ENCODE data around the gene ESR1. TPM values are rescaled to one million over a fixed set of nuclear protein-coding genes. Genes with fewer than 3 reads are reported as not detected.
"Not testable (repeated sequence)": the region's sequence is repeated elsewhere in the genome, so short reads cannot be mapped to it uniquely, and the experiment has no call there.

Gene ESR1
- total RNA-seq, 1 experiment from 2014 or later, result not detected

DNA sequence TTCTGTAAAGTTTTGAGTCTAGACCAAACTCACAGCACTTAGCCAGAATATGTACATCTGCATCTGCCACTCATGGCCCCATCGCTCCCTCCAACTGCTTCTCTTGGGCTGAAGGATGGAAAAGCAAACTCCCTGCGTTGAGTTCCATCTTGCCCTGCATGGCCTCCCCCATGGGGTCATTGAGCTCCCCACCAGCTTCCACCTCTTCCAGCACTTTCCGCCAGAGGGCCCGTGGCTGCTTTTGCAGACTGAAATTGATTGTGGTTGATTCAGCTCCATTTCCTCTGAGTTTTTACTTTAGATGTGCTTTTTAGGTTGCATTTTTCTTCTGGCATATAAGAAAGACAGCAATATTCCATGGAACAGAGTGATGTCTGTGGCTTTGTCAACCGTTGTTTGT is 263.1 kb downstream of the ESR1 start:
- Histone ChIP-seq H3K9me3 (replicated peaks) (no peaks in the 10 kb centered on the region), H3K27me3 (replicated peaks) (no peaks in the 10 kb centered on the region; the same call in 1 of the 2 replicates)
- DNase-seq (ENCODE audit: low read depth in 1 of 2, low spot score in 2 of 2), result no peak

DNA sequence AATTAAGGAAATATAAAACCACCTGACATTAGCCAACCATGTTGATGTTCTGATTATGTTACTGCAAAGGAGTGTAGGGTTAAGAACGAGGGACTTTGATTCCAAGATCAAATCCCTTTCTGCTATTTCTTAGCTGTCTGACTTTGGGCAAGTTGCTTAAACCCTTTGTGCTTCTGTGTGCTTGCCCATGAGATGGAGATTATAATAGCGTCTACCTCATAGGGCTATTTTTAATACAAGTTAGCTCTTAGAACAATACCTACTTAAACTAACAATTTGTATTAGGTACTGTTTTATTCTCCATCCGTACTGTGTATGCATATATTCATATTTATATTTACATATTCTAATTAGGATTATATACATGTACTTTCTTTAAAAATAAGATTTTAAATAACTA is 263.8 kb downstream of the ESR1 start:
- no peak overlapping the region for H3K27ac ChIP-seq
- H3K4me1 ChIP-seq (replicated peaks), result no peaks in the 10 kb centered on the region
- H3K4me3 ChIP-seq, result no peak overlapping the region
- no peaks in the 10 kb centered on the region for H3K36me3 ChIP-seq
- H3K27me3 ChIP-seq (replicated peaks), result no peaks in the 10 kb centered on the region; the same call in 1 of the 2 replicates
- no peak for DNase-seq (ENCODE audit: low read depth in 1 of 2, low spot score in 2 of 2)
- H3K9me3 ChIP-seq (replicated peaks), result no peaks in the 10 kb centered on the region

More for the DNA sequence above, 263.1 kb downstream of the ESR1 start:
- no peaks in the 10 kb centered on the region for H3K36me3 ChIP-seq
- H3K4me1 ChIP-seq (replicated peaks), result no peaks in the 10 kb centered on the region
- H3K27ac ChIP-seq, result no peak overlapping the region
- H3K4me3 ChIP-seq, result no peak overlapping the region

DNA sequence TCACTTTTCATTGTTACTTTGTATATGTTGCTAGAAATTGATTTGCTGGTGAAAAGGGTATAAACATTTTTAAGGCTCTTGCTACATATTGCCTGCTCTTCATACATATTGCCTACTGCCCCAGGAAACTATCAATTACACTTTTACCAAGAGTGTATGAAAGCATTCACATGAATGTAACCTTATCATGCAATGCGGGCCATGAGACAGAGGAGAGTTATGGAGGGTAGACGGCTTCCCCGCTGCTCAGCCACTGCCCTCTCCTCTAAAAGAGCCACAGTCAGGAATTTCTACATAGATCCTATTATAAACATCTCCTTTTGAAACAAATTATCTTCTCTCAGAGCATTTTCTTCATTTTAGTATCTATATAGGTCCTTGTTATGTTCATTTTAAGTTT is 264.4 kb downstream of the ESR1 start:
- Histone ChIP-seq H3K4me3 (no peak overlapping the region), H3K9me3 (replicated peaks) (no peaks in the 10 kb centered on the region), H3K27me3 (replicated peaks) (no peaks in the 10 kb centered on the region; the same call in 1 of the 2 replicates), H3K27ac (no peak overlapping the region), H3K36me3 (no peaks in the 10 kb centered on the region), H3K4me1 (replicated peaks) (no peaks in the 10 kb centered on the region)
- DNase-seq (ENCODE audit: low read depth in 1 of 2, low spot score in 2 of 2), result no peak

DNA sequence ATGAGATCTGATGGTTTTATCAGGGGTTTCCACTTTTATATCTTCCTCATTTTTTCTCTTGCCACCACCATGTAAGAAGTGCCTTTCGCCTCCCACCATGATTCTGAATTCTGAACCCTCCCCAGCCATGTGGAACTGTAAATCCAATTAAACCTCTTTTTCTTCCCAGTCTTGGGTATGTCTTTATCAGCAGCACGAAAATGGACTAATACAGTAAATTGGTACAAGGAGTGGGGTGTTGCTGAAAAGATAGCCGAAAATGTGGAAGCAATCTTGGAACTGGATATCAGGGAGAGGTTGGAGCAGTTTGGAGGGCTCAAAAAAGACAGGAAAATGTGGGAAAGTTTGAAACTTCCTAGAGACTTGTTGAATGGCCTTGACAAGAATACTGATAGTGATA is 268.8 kb downstream of the ESR1 start:
- H3K27me3 ChIP-seq (replicated peaks); H3K9me3 ChIP-seq (replicated peaks); H3K36me3 ChIP-seq; DNase-seq (ENCODE audit: low read depth in 1 of 2, low spot score in 2 of 2); H3K4me1 ChIP-seq (replicated peaks); H3K4me3 ChIP-seq; H3K27ac ChIP-seq: not testable (repeated sequence)

DNA sequence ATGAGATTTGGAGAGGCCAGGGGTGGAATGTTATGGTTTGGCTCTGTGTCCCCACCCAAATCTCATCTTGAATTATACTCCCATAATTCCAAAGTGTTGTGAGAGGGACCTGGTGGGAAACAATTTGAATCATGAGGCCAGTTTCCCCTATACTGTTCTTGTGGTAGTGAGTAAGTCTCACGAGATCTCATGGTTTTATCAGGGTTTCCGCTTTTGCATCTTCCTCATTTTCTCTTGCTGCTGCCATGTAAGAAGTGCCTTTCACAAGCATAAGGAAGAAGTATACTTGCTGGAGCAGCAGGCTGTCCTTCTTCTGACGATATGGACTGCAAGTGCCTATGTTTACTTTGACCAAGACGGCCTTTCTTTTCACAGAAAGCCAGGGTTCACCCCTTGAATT is 270.5 kb downstream of the ESR1 start:
- no peak for DNase-seq (ENCODE audit: low read depth in 1 of 2, low spot score in 2 of 2)

DNA sequence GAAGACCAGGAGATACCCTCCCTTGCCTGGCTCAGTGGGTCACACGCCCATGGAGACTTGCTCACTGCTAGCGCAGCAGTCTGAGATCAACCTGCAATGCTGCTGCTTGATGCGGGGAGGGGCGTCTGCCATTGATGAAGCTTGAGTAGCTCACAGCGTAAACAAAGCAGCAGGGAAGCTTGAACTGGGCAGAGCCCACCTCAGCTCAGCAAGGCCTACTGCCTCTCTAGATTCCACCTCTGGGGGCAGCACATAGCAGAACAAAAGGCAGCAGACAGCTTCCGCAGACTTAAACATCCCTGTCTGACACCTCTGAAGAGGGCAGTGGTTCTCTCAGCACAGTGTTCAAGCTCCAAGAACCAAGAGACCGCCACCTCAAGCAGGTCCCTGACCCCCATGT is 271.3 kb downstream of the ESR1 start:
- H3K27ac ChIP-seq, result no peak overlapping the region
- DNase-seq (ENCODE audit: low read depth in 1 of 2, low spot score in 2 of 2), result no peak
- no peaks in the 10 kb centered on the region for H3K9me3 ChIP-seq (replicated peaks)
- H3K4me1 ChIP-seq (replicated peaks), result no peaks in the 10 kb centered on the region
- no peaks in the 10 kb centered on the region for H3K36me3 ChIP-seq
- H3K27me3 ChIP-seq (replicated peaks), result no peaks in the 10 kb centered on the region
- H3K4me3 ChIP-seq, result no peak overlapping the region

More for the DNA sequence above, 270.5 kb downstream of the ESR1 start:
- Histone ChIP-seq H3K4me3 (no peak overlapping the region), H3K27me3 (replicated peaks) (no peaks in the 10 kb centered on the region; the same call in 1 of the 2 replicates), H3K9me3 (replicated peaks) (no peaks in the 10 kb centered on the region), H3K36me3 (no peaks in the 10 kb centered on the region), H3K4me1 (replicated peaks) (no peaks in the 10 kb centered on the region), H3K27ac (no peak overlapping the region)

DNA sequence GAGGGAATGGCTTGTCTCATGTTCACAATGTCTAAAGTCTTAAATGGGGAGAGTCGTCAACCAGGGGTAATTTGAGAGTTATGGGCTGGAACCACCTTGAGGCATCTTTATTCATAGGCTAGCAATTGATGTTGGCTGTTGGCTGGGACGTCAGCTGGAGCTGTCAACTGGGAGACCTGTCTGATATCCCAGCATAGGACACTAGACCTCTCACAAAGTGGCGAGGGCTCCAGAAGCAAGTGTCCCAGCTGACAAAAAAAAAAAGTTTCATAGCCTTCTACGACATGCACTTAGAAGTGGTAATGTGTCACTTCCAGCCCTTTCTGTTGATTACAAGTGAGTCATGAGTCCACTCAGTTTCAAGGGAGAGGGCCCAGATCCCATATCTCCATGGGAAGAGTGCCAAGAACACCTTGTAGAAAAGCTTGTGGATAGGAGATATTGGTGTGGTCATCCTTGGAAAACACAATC is 278.0 kb downstream of the ESR1 start:
- peak in 1 of 2 experiments; percentile 32 for DNase-seq (ENCODE audit: low read depth in 1 of 2, low spot score in 2 of 2)
- H3K9me3 ChIP-seq (replicated peaks), result no peaks in the 10 kb centered on the region
- H3K4me3 ChIP-seq, result no peak overlapping the region
- H3K4me1 ChIP-seq (replicated peaks), result peaks cover 34% of the 10 kb centered on the region
- H3K27ac ChIP-seq, result no peak overlapping the region
- H3K36me3 ChIP-seq, result no peaks in the 10 kb centered on the region
- H3K27me3 ChIP-seq (replicated peaks), result no peaks in the 10 kb centered on the region

DNA sequence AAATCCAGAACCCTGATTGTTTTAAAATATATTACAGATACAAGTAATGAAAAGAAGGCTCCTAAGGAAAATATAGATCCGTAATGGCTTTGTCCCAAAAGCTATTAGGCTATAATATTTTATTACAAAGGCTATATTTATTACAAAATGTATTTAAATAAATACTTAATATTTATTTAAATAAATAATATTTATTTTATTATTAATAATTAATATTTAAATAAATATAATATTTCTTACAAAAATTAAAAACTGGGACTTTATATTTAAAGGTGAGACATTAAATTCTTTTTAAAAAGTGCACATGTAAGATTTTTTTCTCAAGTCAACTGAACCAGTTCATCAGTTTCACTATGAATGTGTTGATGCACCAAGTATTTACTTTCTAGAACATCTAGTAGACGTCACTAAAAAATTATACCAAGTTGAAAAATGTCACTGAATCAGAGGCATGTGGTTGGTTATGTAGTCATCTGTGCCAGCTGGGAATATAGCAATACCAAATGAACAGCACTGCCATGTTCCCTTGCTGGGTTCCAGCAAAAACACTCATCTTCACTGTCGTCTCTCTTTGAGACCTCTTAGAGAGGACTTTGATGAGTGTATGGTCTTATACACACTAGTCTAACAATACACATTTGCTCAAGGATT is 278.9 kb downstream of the ESR1 start:
- no peaks in the 10 kb centered on the region for H3K36me3 ChIP-seq
- peak overlapping the region; percentile 23 for H3K27ac ChIP-seq
- H3K4me3 ChIP-seq, result no peak overlapping the region
- DNase-seq (ENCODE audit: low read depth in 1 of 2, low spot score in 2 of 2), result no peak
- H3K9me3 ChIP-seq (replicated peaks), result no peaks in the 10 kb centered on the region
- H3K4me1 ChIP-seq (replicated peaks), result peaks cover 35% of the 10 kb centered on the region
- H3K27me3 ChIP-seq (replicated peaks), result no peaks in the 10 kb centered on the region

DNA sequence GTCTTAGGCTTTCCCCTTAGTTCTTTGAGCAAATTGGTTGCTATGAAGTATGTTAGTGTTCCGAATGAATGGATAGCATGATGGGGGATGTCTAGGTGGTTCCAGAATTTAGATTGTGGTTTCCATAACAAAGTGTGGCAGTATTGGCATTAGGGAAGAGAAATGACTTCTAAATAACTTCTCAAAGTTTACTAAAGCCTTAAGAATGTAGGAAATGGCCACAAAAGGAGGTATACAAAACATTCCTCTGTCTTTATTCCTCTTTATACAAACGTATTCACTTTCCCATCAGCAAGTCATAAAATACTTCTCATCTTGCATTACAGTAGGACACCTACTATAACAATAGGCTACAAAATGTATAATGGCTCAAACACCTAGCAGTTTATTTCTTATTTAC is 279.6 kb downstream of the ESR1 start:
- Histone ChIP-seq H3K36me3 (no peaks in the 10 kb centered on the region), H3K4me3 (no peak overlapping the region), H3K27me3 (replicated peaks) (no peaks in the 10 kb centered on the region), H3K27ac (peak overlapping the region; percentile 46), H3K4me1 (replicated peaks) (peaks cover 39% of the 10 kb centered on the region), H3K9me3 (replicated peaks) (no peaks in the 10 kb centered on the region)
- DNase-seq (ENCODE audit: low read depth in 1 of 2, low spot score in 2 of 2), result peak in 1 of 2 experiments; percentile 79

DNA sequence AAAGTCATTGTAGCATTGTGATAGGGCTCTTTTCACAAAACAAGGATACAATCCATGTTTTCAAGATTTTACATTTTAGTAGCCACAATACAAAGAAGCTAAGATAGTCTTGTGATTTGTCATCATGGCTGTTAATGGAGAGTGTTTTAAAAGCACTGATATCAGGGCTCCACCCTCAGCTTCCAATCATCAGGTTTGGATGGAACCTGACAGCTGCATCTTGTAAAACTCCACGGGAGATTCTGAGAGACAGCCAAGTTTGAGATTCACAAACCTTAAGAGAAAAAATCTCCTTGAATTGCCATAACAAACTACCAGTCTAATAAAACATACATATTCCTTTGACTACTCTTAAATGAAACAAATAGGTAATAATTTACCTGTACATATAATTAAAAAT is 280.2 kb downstream of the ESR1 start:
- H3K27me3 ChIP-seq (replicated peaks), result no peaks in the 10 kb centered on the region
- H3K4me1 ChIP-seq (replicated peaks), result peaks cover 42% of the 10 kb centered on the region
- H3K27ac ChIP-seq, result peak overlapping the region; percentile 46
- no peaks in the 10 kb centered on the region for H3K36me3 ChIP-seq
- H3K9me3 ChIP-seq (replicated peaks), result no peaks in the 10 kb centered on the region
- DNase-seq (ENCODE audit: low read depth in 1 of 2, low spot score in 2 of 2), result no peak
- H3K4me3 ChIP-seq, result no peak overlapping the region

DNA sequence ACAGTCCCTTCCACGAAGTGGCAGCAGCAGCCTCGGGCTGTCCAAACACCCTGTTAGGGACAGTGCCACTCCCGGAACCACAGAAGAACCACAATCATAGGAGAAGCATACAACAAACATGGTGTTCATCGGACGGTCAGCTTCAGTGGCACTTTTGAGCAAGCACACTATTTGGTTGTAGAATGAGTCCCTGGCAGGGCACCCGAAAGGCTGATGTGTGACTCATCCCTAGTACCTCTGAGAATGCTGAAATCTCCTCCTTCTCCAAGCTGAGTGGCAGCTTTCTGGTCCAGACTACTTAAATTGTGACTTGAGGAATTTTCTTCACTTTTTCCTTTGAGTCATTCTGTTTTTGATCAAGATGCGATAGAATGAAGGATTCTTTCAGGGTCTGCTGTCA is 282.5 kb downstream of the ESR1 start:
- peaks cover 49% of the 10 kb centered on the region for H3K4me1 ChIP-seq (replicated peaks)
- H3K27me3 ChIP-seq (replicated peaks), result no peaks in the 10 kb centered on the region
- H3K9me3 ChIP-seq (replicated peaks), result peaks cover 6% of the 10 kb centered on the region; the same call in 1 of the 2 replicates
- peak; percentile 35 to 60 for DNase-seq (ENCODE audit: low read depth in 1 of 2, low spot score in 2 of 2)
- no peak overlapping the region for H3K4me3 ChIP-seq
- H3K36me3 ChIP-seq, result no peaks in the 10 kb centered on the region
- no peak overlapping the region for H3K27ac ChIP-seq

DNA sequence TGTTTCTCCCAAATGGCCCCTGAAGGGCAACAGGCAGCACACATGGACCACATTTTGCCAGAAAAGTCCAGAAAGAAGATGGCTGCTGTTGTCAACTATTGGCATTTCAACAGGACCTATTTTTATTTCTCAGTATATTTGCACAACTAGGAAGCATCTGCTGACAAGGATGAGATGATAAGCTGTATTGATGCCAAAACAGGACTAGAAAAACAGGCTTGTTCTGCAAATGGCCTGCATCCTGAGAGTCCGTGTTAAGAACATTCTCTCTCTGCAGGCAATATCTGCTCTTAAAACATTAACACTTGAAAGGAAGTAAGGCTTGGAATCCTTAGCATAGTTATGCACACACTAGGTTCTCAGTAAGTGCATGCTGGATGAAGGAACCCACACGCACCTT is 283.7 kb downstream of the ESR1 start:
- Histone ChIP-seq H3K27ac (no peak overlapping the region), H3K36me3 (no peaks in the 10 kb centered on the region), H3K4me1 (replicated peaks) (peaks cover 45% of the 10 kb centered on the region), H3K4me3 (no peak overlapping the region), H3K27me3 (replicated peaks) (no peaks in the 10 kb centered on the region), H3K9me3 (replicated peaks) (peaks cover 9% of the 10 kb centered on the region; the same call in 1 of the 2 replicates)
- no peak for DNase-seq (ENCODE audit: low read depth in 1 of 2, low spot score in 2 of 2)

DNA sequence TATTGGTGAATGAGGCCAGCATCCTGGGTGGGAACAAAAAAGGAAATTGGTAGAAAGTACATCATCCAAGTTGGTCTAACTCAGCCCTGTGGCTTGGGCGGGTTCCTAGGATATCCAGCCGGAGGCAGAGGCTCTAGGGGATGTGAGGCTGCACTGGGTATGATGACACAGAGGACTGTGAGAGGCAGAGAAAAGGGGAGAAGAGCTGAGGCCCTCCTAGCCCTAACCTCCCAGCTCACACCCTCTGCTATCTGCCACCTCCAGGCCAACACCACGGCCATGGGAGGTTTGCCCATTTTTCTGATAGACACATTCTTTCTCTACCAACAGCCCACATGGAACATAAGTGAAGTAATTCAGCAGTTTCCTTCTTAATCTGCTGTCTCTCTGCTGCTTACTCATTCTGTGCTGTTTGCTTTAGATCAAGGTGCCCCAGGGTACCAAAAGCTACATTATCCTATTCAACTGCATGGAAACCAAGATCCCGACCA is 284.4 kb downstream of the ESR1 start:
- Histone ChIP-seq H3K4me3 (no peak overlapping the region), H3K36me3 (no peaks in the 10 kb centered on the region), H3K27me3 (replicated peaks) (no peaks in the 10 kb centered on the region), H3K9me3 (replicated peaks) (peaks cover 11% of the 10 kb centered on the region; the same call in 1 of the 2 replicates), H3K27ac (no peak overlapping the region), H3K4me1 (replicated peaks) (peaks cover 39% of the 10 kb centered on the region)
- no peak for DNase-seq (ENCODE audit: low read depth in 1 of 2, low spot score in 2 of 2)

DNA sequence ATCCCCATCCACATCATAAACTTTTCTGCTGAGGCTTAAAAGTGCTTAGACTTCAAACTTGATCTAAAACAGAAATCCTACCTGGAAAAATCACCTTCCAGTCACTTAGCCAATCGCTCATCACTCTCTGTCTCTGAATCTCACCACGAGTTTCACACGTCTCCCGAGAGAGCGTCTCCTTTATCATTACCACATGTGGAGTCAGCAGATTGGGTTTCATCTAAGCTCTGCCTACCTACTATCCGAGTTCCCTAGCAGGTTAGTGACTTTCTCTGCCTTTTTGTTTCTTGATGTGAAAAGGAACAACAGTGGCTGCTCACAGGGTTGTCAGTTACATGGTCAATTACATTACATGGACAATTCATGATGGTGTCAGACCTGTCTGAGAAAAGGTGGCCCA is 286.2 kb downstream of the ESR1 start:
- Histone ChIP-seq H3K4me1 (replicated peaks) (peaks cover 30% of the 10 kb centered on the region), H3K36me3 (no peaks in the 10 kb centered on the region), H3K27ac (no peak overlapping the region), H3K4me3 (no peak overlapping the region), H3K9me3 (replicated peaks) (peaks cover 11% of the 10 kb centered on the region; the same call in 1 of the 2 replicates), H3K27me3 (replicated peaks) (no peaks in the 10 kb centered on the region)
- DNase-seq (ENCODE audit: low read depth in 1 of 2, low spot score in 2 of 2), result no peak

Data from SJSA1 (cell line).